GM08714 (cell line): Measurements from ENCODE around the gene ANK3.
"Not testable (repeated sequence)": the region's sequence is repeated elsewhere in the genome, so short reads cannot be mapped to it uniquely, and the experiment has no call there.

ENCODE experiments used
- H3K4me3 ChIP-seq: fragments of 200-500 bp; sonication (Bioruptor generic); 2 replicates; pipeline ENCODE4 v1.5.1; 2014; ENCODE audit warnings: mild to moderate bottlenecking, low read length, inconsistent platforms
- ZNF274 ChIP-seq: IDR thresholded peaks from 2 replicates; pipeline ENCODE4 v1.6.1; 2012; ENCODE audit warnings: mild to moderate bottlenecking, low read depth, low read length

Gene ANK3

GRCh38 chr10:60304829-60305379, 84.8 kb downstream of the ANK3 start:
- TF ChIP-seq ZNF274, result no peak
- H3K4me3 ChIP-seq, result no peak overlapping the region

- no peak for TF ChIP-seq ZNF274
- H3K4me3 ChIP-seq, result no peak overlapping the region
These were observed 85.9 kb downstream of the ANK3 start for GRCh38 chr10:60303778-60304177.

- TF ChIP-seq ZNF274, result no peak
- no peak overlapping the region for H3K4me3 ChIP-seq
These were observed 89.5 kb downstream of the ANK3 start for GRCh38 chr10:60299961-60300883.

- TF ChIP-seq ZNF274, result no peak
- no peak overlapping the region for H3K4me3 ChIP-seq
These were observed 90.3 kb downstream of the ANK3 start for GRCh38 chr10:60299390-60299778.

- TF ChIP-seq ZNF274, result no peak
- H3K4me3 ChIP-seq, result no peak overlapping the region
These were observed 91.0 kb downstream of the ANK3 start for GRCh38 chr10:60298408-60299389.

GRCh38 chr10:60296073-60296472, 93.6 kb downstream of the ANK3 start:
- no peak for TF ChIP-seq ZNF274
- H3K4me3 ChIP-seq, result no peak overlapping the region

GRCh38 chr10:60295028-60295937, 94.4 kb downstream of the ANK3 start:
- no peak for TF ChIP-seq ZNF274
- no peak overlapping the region for H3K4me3 ChIP-seq

GRCh38 chr10:60293581-60294175, 96.0 kb downstream of the ANK3 start:
- no peak for TF ChIP-seq ZNF274
- H3K4me3 ChIP-seq, result no peak overlapping the region

- no peak overlapping the region for H3K4me3 ChIP-seq
- TF ChIP-seq ZNF274, result no peak
These were observed 96.7 kb downstream of the ANK3 start for GRCh38 chr10:60292998-60293397.

GRCh38 chr10:60292536-60292935, 97.1 kb downstream of the ANK3 start:
- not testable (repeated sequence) for H3K4me3 ChIP-seq

GRCh38 chr10:60291344-60291930, 98.2 kb downstream of the ANK3 start:
- H3K4me3 ChIP-seq, result no peak overlapping the region
- no peak for TF ChIP-seq ZNF274

GRCh38 chr10:60290558-60290957, 99.1 kb downstream of the ANK3 start:
- no peak for TF ChIP-seq ZNF274
- H3K4me3 ChIP-seq, result no peak overlapping the region

GRCh38 chr10:60289800-60290199, 99.9 kb downstream of the ANK3 start:
- no peak for TF ChIP-seq ZNF274

GRCh38 chr10:60288256-60288655, 101.4 kb downstream of the ANK3 start:
- TF ChIP-seq ZNF274, result no peak

More at GRCh38 chr10:60289800-60290199, 99.9 kb downstream of the ANK3 start:
- H3K4me3 ChIP-seq, result no peak overlapping the region

More at GRCh38 chr10:60288256-60288655, 101.4 kb downstream of the ANK3 start:
- H3K4me3 ChIP-seq, result no peak overlapping the region
